NCI-H1105 treated with DMSO at 0.1 percent for 48 hours (cell line): Measurements from ENCODE around the gene CLIC3.

Experiments
- DNase-seq: peaks from one replicate; lab custom pipeline; 2025; lab: John Stamatoyannopoulos, UW

CLIC3 gene

DNA sequence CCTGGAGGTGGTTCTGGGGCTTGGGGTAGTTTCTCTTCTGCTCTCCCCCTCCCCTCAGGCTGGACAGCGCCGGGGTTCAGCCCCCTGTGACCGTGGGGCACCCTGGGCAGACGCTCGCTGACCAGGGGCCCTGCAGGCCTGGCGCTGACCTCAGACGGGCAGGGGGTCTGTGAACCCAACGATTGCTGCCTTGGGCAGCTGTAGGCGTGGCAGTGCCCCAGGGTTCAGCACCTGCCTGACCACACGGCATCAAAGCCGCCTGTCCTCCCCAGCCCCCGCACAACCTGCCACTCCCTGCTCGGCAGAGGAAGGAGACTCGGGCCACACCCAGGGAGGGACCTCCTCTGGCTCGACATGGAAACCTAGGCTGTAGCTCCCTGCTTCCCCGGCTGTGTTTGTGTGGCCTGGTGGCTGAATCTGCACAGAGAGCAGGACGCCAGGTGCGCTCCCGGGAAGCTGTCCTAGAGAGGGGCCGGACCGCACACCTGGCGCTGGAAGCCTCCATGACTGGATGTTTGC lies 32.1 kb downstream of the CLIC3 start:
- no peak for DNase-seq

DNA sequence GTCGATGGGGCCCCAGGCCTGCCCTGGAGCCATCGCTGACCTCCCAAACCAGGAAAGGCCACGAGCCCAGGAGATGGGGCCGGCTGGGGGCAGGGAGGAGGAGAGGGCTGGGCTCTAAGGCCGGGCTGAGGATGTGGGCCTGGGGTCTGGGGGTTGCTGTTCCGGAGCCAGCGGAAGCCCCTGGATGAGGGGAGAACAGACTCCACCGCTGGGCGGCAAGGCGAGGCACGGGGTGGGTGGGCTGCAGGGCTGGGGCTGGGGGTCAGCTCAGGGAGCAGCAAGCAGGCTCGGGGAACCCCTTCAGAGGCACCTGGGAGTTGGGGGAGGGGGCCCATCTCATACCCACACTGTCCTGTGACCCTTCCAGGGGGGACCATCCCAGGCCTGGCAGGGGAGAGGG lies 32.6 kb downstream of the CLIC3 start:
- no peak for DNase-seq

DNA sequence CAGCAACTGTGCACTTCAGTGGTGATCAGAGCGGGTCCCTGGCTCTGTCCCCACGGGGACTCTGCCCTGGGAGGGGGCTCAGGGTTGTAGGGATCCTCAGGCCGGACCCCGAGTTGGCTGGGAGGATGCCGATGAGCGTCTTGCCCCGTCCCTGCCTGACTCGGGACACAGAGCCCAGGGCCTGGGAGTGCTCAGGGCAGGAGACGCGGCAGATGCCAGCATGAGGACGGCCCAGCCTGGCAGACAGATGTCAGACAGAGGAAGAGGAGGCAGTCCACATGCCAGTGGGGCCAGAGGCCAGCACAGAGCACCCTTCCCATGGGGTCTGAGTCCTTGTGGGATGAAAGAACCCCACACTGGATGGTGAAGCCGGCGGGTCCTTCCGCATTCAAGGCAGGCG lies 33.0 kb downstream of the CLIC3 start:
- DNase-seq, result no peak

DNA sequence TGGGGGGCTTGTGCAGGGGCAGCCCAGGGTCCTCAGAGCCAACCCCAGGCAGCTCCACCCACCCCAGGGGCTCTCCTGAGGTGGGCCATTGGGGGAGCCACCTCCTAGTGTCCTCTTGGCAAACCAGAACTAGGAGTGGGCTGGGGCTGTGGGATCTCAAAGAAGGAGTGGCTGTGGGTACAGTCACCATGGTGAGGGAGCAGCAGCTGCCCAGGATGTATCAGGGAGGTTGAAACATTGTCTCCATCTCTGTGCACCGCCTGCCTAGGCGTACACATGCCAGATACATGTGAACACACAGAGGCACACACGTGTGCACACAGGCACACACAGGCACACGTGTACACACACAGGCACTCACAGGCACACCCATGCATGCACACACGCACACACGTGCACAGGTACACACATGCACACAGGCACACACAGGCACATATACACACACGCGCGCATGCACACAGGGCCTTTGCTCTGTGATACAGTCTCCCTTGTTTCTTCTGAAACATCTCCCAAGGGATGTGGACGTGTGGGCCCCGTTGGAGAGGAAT lies 33.6 kb downstream of the CLIC3 start:
- DNase-seq, result no peak

DNA sequence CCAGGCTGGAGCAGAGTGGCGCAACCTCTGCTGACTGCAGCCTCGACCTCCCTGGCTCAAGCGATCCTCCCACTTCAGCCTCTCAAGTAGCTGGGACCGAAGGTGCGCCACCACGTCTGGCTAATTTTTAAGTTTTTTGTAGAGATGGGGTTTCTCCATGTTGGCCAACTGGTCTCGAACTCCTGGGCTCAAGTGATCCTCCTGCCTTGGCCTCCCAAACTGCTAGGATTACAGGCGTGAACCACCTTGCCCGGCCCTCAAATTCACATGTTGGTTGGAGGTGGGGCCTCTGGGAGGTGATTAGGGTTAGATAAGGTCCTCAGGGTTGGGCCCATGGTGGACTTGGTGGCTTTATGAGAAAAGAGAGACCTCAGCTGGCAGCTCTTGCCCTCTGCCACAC lies 34.2 kb downstream of the CLIC3 start:
- no peak for DNase-seq

DNA sequence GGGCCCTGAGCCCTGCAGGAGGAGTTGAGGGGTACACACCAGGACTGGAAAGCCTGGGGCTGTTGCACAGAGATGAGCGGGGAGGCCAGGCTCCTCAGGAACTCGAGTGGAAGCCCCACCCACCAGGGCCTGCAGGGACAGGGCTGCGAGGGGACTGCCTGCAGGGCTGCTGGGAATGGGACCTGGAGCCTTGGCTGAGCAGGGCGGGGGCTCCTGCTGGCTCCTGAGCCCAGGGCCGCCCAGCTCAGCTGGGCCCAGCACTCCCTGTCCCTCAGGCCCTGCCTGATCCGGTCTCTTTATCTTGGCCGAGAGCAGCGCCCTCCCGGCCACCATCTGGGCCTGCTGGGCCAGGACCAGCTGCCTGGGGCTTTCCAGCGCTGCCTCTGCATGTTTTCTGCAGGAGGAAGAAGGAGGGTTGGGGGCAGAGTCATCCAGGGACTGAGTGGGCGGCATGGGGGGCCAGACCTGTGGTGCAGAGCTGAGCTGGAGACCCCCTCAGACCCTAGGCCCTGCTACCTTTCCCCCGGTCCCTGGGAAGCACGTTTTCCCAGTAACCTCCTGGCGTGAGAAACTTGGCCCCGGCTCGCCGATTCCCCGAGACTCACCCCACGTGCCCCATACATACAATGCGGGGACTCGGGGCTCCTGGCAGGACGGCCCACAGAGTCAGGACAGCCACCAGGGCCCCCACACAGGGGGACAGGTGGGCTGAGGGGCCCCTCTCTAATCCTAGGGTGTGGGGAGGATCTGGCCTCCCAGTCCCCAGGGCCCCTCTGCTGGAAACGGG lies 34.9 kb downstream of the CLIC3 start:
- DNase-seq, result no peak

DNA sequence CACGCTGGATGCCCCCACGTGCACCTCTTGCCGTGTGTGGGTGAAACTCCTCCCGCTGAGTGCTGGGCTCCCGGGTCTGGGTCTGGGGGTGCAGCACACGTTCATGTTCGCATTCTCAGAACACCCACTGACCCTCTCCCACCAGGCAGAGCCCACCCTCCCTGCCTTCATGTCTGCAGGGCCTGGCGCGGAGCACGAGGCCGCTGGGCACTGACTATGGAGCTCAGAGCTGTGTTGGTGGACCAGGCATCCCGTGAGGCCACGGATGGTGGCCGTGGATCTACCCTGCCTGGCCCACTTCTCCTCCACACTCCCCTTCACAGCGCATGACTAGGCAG lies 35.5 kb downstream of the CLIC3 start:
- no peak for DNase-seq

DNA sequence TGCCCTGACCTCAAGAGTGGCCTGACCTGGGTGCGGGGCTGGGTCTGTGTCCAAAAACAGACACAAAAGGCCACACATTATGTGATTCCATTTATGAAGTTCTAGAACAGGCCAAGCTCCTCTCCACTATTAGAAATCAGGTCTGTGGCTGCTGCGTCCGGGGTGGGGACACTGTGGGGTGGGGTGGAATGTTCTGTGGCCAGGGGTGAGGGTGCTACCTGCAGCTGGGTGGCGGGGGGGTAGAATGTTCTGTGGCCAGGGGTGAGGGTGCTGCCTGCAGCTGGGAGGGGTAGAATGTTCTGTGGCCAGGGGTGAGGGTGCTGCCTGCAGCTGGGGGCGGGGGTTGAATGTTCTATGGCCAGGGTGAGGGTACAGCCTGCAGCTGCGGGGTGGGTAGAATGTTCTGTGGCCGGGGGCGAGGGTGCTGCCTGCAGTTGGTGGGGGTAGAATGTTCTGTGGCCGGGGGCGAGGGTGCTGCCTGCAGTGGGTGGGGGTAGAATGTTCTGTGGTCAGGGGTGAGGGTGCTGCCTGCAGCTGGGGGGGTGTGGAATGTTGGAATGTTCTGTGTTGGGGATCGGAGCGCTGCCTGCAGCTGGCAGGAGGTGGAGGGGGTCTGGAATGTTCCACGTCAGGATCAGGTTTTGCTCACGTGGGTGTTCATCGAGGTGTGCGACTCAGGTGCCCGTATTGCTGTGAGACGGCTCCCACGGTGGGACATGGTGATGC lies 36.0 kb downstream of the CLIC3 start:
- no peak for DNase-seq

DNA sequence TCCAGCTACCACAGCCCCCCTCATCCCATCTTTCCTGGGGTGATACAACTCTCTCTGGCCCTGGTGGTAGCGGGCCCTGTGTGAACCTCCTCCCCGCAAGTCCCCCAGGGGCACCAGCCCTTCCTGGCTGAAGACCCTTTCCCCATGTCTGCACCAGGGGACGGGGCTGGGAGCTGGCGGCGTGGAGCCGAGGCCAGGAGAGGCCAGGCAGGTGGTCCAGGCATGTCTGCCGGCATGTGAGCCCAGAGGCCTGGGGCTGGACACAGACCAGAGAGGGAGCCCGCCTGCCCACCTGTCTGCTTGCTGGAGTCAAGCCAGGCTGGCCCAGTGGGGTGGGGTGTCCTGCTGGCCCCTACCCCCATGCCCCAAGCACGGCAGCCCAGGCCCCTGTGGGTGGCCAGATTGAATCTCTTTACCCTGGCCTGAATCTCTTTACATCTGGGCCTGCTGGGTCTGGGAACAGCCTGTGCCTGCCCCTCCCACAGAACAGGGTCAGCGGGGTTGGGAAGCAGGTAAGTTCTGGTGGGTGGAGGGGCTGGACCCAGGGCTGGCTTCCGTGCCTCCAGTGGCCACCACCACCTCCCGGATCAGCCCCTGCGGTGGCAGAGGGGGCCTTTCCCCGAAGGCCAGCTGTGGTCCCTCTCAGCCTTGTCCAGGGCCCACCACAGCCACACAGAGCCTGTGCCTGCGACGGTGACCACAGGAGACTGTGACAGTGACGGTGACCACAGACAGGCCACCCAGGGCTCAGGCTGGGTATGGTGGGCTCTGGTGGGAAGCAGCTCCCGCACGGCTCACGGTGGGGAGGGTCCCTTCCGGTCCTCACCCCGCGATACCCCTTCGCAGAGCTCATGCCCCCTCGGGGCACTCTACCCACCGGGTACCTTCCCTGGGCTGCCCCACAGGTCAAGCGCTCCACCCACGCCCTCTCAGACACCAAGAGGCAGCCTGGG lies 37.2 kb downstream of the CLIC3 start:
- DNase-seq, result no peak

DNA sequence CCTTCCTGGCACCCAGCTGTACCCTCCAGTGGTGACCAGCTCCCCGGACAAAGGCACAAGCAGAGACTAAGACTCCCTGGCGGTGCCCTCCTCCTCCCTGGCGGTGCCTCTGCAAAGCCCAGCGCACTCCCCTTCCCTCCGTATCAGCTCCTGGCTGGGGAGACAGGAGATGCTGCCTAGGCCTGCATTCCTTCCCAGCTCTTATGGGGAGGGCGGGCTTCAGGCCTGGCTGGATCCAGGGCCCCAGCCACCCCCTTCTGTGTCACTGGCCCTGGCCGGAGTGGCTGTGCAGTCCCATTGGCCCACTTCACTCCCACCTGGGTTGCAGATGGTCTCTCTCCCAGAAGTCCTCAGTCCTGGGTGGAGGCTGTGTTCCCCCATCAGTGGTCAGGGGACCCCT lies 37.9 kb downstream of the CLIC3 start:
- no peak for DNase-seq

DNA sequence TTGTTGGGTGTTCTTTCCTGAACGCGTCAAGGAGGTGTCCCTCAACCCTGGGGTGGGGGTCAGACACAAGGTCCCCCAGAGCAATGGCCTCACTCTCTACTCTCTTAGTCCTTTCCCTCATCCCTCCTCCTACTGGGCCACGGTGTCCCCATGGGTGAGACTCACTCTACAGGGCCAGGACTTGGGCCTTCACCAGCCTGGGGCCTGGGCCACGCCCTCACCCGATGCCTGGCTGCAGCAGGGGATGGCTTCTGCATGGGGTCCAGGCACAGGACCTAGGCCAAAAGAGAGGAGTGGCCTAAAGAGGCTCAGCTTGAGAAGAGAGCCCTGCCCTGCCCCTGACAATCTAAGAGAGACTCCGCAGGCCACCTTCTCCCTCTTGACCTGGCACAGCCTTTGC lies 38.5 kb downstream of the CLIC3 start:
- DNase-seq, result no peak

DNA sequence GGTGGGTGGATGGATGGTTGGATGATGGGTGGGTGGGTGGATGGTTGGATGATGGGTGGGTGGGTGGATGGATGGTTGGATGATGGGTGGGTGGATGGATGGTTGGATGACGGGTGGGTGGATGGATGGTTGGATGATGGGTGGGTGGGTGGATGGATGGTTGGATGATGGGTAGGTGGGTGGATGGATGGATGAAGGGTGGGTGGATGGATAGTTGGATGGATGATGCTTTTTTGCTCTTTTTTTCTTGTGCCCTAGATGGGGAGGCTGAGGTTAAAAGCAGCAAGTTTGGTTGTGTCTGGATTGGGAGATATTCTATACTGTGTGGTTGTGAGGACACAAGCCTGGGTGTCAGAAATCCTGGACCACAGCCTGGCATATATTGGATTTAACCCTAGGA lies 38.9 kb downstream of the CLIC3 start:
- no peak for DNase-seq

DNA sequence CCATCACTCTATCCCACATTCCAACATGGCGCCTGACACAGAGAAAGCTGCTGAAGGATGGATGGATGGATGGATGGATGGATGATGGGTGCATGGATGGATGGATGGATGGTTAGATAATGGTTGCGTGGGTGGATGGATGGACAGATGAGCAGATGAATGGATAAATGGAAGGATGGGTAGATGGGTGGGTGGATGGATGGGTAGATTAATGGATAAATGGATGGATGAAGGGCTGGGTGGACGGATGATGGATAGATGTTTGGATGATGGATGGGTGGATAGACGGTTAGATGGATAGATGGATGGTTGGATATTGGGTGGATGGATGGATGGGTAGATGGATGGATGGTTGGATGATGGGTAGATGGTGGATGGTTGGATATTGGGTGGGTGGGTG lies 39.8 kb downstream of the CLIC3 start:
- DNase-seq, result no peak

DNA sequence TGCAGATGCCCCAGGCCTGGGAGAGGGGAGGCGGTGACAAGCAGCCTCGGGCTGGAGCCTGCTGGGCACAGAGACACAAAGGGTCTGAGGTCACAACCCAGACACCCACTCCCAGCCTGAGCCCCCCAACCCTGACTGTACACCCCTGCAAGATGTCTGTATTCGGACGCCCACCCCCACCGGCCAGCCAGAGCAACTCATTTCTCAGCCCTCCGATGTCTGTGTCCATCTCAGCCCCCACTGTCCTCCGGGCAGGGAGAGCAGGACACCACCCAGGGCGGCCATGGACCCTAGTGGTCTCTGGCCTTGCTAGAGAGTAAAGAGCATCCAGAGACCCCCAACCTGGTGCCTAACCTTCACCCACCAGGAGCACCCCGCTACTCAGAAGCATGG lies 40.4 kb downstream of the CLIC3 start:
- DNase-seq, result no peak

DNA sequence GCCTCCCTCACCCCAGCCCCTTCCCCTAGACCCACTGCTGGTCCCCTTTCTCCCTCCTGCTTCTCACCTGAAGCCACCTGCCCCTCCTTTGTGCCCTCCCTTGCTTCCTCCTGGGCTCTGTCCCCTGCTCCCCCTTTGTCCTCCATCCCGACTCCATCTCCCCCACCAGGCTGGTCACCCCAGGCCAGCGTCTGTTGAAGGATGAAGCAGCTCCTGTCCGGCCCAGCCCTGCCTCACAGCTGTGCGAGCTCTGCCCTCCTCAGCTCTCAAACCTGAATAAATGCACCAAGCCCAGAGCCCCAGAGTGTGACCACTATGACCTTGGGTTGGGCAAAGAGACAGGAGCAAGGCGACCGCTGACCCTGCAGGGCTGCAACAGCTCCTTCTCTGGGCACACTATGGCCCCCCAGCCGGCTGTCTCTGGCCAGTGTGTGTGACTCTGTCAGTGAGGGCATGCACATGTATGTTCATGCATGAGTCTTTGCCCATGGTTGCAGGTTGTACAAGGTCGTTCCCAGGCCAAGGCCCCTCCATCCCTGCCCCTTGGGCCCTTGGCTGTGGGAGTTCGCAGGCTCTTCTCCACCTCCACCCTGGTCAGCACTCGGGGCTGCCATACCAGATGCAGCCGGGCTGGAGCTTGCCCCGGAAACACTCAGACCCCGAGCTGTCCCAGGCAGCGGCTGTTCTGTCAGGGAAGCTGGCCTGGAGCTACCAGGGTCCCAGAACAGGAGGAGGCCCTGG lies 41.0 kb downstream of the CLIC3 start:
- no peak for DNase-seq

DNA sequence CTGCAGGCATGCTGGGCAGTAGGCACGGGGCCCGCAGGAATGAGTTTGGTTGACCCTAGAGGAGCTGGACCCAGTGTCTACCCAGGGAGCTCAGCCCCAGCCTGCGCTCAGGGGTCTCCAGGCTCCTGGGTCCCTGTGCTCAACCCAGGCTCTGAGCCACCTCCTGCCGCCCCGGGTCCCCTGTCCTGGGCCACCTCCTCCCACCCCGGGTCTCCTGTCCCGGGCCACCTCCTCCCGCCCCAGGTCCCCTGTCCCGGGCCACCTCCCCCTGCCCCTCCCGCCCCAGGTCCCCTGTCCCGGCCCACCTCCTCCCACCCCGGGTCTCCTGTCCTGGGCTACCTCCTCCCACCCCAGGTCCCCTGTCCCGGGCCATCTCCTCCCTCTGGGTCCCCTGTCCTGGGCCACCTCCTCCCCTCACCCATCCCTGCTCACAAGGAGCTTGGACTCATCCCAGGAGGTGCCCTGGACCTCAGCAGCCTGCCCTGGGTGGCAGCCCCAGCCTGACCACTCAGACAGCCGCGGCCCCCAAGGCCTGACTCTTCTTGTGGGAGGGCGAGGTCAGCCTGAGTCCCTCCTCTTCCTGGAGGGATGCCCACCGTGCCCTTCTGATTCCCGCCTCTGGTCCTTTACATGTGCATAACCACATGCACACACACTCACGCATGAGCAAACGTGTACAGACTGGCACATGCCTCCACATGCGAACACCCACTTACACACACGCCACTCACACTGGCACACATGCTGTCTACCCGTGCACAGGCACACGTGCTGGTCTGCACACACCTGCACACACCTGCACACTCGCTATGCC lies 41.9 kb downstream of the CLIC3 start:
- DNase-seq, result no peak

DNA sequence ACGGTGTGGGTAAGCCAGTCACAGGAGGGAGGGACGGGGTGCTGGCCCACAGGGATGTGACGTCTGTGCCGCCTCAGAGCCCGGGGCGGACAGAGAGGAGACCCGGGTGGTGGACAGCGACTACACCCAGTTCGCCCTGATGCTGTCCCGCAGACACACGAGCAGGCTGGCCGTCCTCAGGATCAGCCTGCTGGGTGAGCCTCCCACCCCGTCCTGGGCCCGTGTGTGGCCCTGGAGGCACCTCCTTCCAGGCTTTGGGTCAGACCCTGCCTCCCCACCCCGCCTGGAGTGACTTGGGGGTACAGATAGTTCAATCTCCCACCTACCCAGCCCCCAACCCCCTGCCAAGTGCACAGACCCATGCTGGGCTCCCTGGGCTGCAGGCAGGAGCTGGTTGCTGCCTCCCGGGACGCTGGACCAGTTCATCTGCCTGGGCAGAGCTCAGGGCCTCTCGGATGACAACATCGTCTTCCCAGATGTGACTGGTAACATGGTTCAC lies 42.5 kb downstream of the CLIC3 start:
- no peak for DNase-seq

DNA sequence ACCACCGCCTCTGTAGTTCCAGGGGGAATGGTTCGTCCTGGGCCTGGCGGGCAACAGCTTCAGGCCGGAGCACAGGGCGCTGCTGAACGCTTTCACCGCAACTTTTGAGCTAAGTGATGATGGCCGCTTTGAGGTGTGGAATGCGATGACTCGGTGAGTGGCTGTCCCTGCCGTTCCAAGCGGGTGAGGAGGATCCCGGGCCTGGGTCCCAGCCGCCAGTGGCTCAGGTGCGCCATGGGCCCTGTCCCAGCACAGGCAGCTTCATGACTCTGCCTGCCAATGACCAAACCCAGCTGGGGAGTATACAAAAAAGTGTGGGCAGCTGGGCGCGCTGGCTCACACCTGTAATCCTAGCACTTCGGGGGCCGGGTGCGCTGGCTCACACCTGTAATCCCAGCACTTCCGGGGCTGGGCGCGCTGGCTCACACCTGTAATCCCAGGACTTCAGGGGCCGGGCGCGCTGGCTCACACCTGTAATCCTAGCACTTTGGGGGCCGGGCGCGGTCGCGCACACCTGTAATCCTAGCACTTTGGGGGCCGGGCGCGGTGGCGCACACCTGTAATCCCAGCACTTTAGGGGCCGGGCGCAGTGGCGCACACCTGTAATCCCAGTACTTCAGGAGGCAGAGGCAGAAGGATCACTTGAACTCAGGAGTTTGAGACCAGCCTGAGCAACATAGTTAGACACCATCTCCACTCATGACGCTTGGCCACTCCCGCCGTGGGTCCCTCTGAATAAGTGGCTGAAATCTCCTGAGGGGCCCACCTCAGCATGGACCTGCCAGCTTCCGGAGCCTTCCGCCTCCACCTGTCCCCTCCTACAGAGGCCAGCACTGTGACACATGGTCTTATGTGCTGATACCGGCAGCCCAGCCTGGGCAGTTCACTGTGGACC lies 43.2 kb downstream of the CLIC3 start:
- no peak for DNase-seq

DNA sequence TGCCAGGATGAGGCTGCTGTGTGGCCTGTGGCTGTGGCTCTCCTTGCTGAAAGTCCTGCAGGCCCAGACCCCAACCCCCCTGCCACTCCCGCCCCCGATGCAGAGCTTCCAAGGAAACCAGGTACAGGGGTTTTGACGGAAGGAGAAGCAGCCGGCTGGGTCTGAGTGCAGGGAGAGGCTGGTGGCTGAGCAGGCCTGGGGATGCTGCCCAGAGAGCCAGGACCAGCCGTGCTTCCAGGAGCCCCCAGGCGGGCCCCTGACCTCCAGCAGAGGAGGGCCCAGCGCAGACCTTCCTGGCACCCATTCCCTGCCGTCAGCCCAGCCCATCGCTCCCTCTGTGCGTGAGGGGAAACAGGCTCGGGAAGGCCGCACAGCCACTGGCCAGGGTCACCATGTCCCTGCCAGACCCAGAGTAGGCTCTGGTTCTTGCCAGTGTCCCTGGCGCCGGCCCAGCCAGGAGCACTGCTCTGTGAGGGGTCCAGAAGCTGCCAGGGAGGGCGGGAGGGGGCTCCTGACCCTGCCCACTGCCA lies 44.0 kb downstream of the CLIC3 start:
- no peak for DNase-seq
